Measurements from ENCODE around the gene PTAFR.

- TF ChIP-seq CTCF (IDR thresholded peaks at IDR 0.05; ENCODE audit: insufficient read depth, low read length, poor library complexity, severe bottlenecking) (no peak), EZH2phosphoT487 (conservative IDR thresholded peaks at IDR 0.05; ENCODE audit: low read length) (no peak)
These were observed 26.2 kb downstream of the PTAFR start for GRCh38 chr1:28150125-28150780.
